B cell (primary cell): ENCODE results near the gene TRIM72. TPM values are rescaled to one million over a fixed set of nuclear protein-coding genes. Genes with fewer than 3 reads are reported as not detected.

Source experiments
- ATAC-seq: fragments of 200-7000 bp; cut with Tn5 transposase; one replicate; pipeline ENCODE4 v1.10.0; 2021; ENCODE audit warnings: low read depth, mild to moderate bottlenecking, moderate number of reproducible peaks, moderate library complexity
- CTCF ChIA-PET: fragments of 350-600 bp; sonication (Branson Sonifier 250); formaldehyde crosslinking; loops from one replicate; lab custom pipeline; 2021; ENCODE audit warnings: antibody characterized with exemption, inconsistent platforms; lab: Charles Lee
- POLR2A ChIA-PET: fragments of 350-600 bp; sonication (Branson Sonifier 250); formaldehyde crosslinking; loops from one replicate; lab custom pipeline; 2021; ENCODE audit warnings: antibody characterized with exemption; lab: Charles Lee
- DNase-seq: peaks from one replicate; pipeline ENCODE4 v3.0.0; 2013
- H2AFZ ChIP-seq: 2 replicates; pipeline ENCODE4 v1.6.1; 2012; ENCODE audit warnings: mild to moderate bottlenecking, low read depth, low read length; ENCODE audit not compliant: insufficient read depth, poor library complexity, severe bottlenecking
- H3K27ac ChIP-seq, 2 donors: 1 replicate in 1 of 2; 2 replicates in 1 of 2; pipeline ENCODE4 v1.5.1; 2012 to 2013; ENCODE audit warnings: low read length in 2 of 2, mild to moderate bottlenecking in 2 of 2, moderate library complexity in 1 of 2
- H3K27me3 ChIP-seq, 4 experiments: fragments of 200-600 bp in 1 of 4; sonication (generic) in 1 of 4; replicated peaks in 1 of 4; 1 replicate in 2 of 4; 2 replicates in 2 of 4; pipeline versions ENCODE4 v1.6.1 to v1.7.0; 2013 to 2016; ENCODE audit warnings: low read length in 3 of 4, mild to moderate bottlenecking in 2 of 4, mixed read lengths in 1 of 4, moderate library complexity in 1 of 4; ENCODE audit not compliant: insufficient read depth in 4 of 4, control insufficient read depth in 3 of 4; ENCODE audit errors: control extremely low read depth in 1 of 4
- H3K36me3 ChIP-seq, 2 experiments: replicated peaks in 1 of 2; 1 replicate in 1 of 2; 2 replicates in 1 of 2; pipeline versions ENCODE4 v1.6.1 to v1.7.1; 2013; ENCODE audit warnings: low read length in 1 of 2; ENCODE audit not compliant: insufficient read depth in 2 of 2, control insufficient read depth in 1 of 2; ENCODE audit errors: control extremely low read depth in 1 of 2, extremely low read depth in 1 of 2
- H3K4me1 ChIP-seq, 2 donors: fragments of 200-600 bp in 1 of 2; sonication (generic) in 1 of 2; 1 replicate in 1 of 2; 2 replicates in 1 of 2; pipeline versions ENCODE4 v1.5.1 to v1.6.1; 2013 to 2017; ENCODE audit warnings: low read length in 2 of 2; ENCODE audit not compliant: control insufficient read depth in 2 of 2, insufficient read depth in 2 of 2
- H3K4me2 ChIP-seq: replicated peaks from 2 replicates; pipeline ENCODE3; 2012; ENCODE audit warnings: mild to moderate bottlenecking, low read depth, low read length; ENCODE audit not compliant: poor library complexity, severe bottlenecking
- H3K4me3 ChIP-seq, 5 experiments: fragments of 200-600 bp in 1 of 5; sonication (generic) in 1 of 5; 1 replicate in 3 of 5; 2 replicates in 2 of 5; pipeline versions ENCODE4 v1.5.1 to v1.7.0; 2011 to 2016; ENCODE audit warnings: low read length in 4 of 5, mild to moderate bottlenecking in 4 of 5, low read depth in 2 of 5, control low read depth in 1 of 5, moderate library complexity in 1 of 5; ENCODE audit not compliant: insufficient read depth in 1 of 5; ENCODE audit errors: control extremely low read depth in 1 of 5, extremely low read depth in 1 of 5
- H3K79me2 ChIP-seq: fragments of 200-600 bp; sonication (generic); one replicate; pipeline ENCODE4 v1.6.0; 2016; ENCODE audit warnings: low read length; ENCODE audit not compliant: control insufficient read depth, insufficient read depth
- H3K9ac ChIP-seq: fragments of 200-600 bp; sonication (generic); 2 replicates; pipeline ENCODE4 v1.6.1; 2017; ENCODE audit warnings: mild to moderate bottlenecking, low read length, moderate library complexity
- H3K9me3 ChIP-seq, 3 donors: one replicate each; pipeline versions ENCODE4 v1.6.1 to v1.7.1; 2013; ENCODE audit warnings: low read length in 2 of 3; ENCODE audit not compliant: control insufficient read depth in 2 of 3, insufficient read depth in 1 of 3; ENCODE audit errors: control extremely low read depth in 1 of 3
- H4K20me1 ChIP-seq: 2 replicates; pipeline ENCODE4 v1.6.0; 2012; ENCODE audit warnings: mild to moderate bottlenecking, low read length; ENCODE audit not compliant: insufficient read depth, control insufficient read depth, poor library complexity, severe bottlenecking
- H3K27ac Mint-ChIP-seq: one replicate; pipeline ENCODE4 v1.8.0; 2021; ENCODE audit warnings: mixed read lengths
- H3K27me3 Mint-ChIP-seq: one replicate; pipeline ENCODE4 v1.8.0; 2021; ENCODE audit warnings: mixed read lengths
- H3K4me1 Mint-ChIP-seq: one replicate; pipeline ENCODE4 v1.8.0; 2021; ENCODE audit warnings: mixed read lengths
- H3K4me3 Mint-ChIP-seq: one replicate; pipeline ENCODE4 v1.8.0; 2021; ENCODE audit warnings: mixed read lengths
- H3K9me3 Mint-ChIP-seq: one replicate; pipeline ENCODE4 v1.8.0; 2022; ENCODE audit warnings: mixed read lengths; ENCODE audit not compliant: insufficient read depth
- EZH2 ChIP-seq: IDR thresholded peaks from 2 replicates; pipeline ENCODE4 v1.6.1; 2012; ENCODE audit warnings: borderline replicate concordance, low read depth, mild to moderate bottlenecking, moderate library complexity, low read length; ENCODE audit not compliant: insufficient read depth, poor library complexity, severe bottlenecking
- WGBS: methylation state at CpG from one replicate; pipeline ENCODE4 v1.1.5; 2013; ENCODE audit warnings: missing lambda C conversion rate; ENCODE audit not compliant: insufficient coverage; 5-methylcytosine and 5-hydroxymethylcytosine counted together
- intact Hi-C: fragments of 100-400 bp; cut with micrococcal nuclease; formaldehyde crosslinking; loops from one replicate; pipeline ENCODE4 v1.10.0; 2022
- polyA plus RNA-seq: library from polyadenylated mRNA; depleted of rRNA; stranded (reverse); fragments of >200 nt; gene quantifications from 2 replicates; pipeline ENCODE4 v1.2.3, GENCODE V29; 2012
- total RNA-seq, 2 donors: library from RNA; stranded (reverse); fragments of 120-200 nt in 1 of 2; gene quantifications; 1 replicate in 1 of 2; 2 replicates in 1 of 2; pipeline versions ENCODE4 v1.2.3 to v1.2.4, GENCODE V29; 2013 to 2022
- TF ChIP-seq, protein P1 (sequence below): fragments of 200-600 bp; IDR thresholded peaks from one replicate; pipeline ENCODE4 v1.8.0; 2022; ENCODE audit warnings: antibody characterized with exemption, mild to moderate bottlenecking

Gene TRIM72
- total and polyA plus RNA-seq, 2 donors (not counting 1 experiment from before 2014, with no cell fraction given), result 0.03 to 0.05 TPM

DNA sequence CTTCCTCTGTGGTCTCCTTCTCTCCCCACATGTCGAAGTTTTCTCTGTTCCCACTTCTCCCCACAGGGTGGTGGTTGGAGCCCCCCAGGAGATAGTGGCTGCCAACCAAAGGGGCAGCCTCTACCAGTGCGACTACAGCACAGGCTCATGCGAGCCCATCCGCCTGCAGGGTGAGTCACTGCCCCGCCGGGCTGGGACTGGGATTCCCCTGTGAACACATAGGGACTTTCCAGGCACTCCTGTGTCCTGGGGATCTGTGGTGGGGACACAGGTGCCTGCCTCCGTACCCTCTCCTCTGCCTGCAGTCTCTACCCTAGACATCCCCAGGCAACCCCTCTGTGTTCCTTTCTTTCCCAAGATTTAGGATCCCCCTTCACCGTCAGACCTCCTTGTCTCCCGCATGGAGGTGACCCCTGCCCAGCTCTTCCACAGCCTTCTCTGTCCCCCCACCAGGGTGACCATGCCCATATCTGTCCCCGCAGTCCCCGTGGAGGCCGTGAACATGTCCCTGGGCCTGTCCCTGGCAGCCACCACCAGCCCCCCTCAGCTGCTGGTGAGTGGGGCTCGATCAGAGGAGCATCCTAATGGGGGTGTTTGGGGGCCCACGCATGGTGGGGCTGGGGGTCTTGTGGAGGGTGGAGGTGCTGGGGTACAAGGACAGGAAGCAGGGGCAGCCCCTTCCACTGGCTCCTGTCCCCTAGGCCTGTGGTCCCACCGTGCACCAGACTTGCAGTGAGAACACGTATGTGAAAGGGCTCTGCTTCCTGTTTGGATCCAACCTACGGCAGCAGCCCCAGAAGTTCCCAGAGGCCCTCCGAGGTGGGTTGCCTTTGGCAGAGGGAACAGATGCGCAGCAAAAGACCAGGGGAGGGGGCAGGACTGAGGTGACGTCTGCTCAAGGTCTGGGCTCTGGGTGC lies 51.7 kb downstream of the TRIM72 start:
- Mint-ChIP-seq H3K4me1 (peaks cover 47% of the 10 kb centered on the region), H3K27me3 (no peaks in the 10 kb centered on the region), H3K27ac (peak overlapping the region; percentile 80), H3K9me3 (no peaks in the 10 kb centered on the region), H3K4me3 (peak overlapping the region; percentile 72)
- Histone ChIP-seq H4K20me1 (no peaks in the 10 kb centered on the region), H3K4me3 (no peak overlapping the region), H3K4me2 (peak overlapping the region; percentile 66), H3K36me3 (peaks cover 0 to 15% of the 10 kb centered on the region in 2 experiments), H2AFZ (peak overlapping the region; percentile 28), H3K79me2 (peaks cover 4% of the 10 kb centered on the region), H3K9ac (no peak overlapping the region), H3K9me3 (peaks cover 0 to 9% (median 0%) of the 10 kb centered on the region in 3 donors), H3K4me1 (peaks cover 38 to 56% of the 10 kb centered on the region in 2 donors), H3K27me3 (peaks cover 0 to 6% (median 0%) of the 10 kb centered on the region in 4 experiments), H3K27ac (no peak overlapping the region)
- CTCF ChIA-PET, result interaction anchor here (0.6 to 2.4 kb wide), 3 partner anchors 9 to 118 kb away, joined by 3 to 7 read pairs (median 4); no protein-coding TSS in a partner anchor
- DNase-seq (peak; percentile 79), ATAC-seq (peak; percentile 90)
- POLR2A ChIA-PET, result interaction anchor here (0.6 to 0.9 kb wide), 2 partner anchors 86 to 1820 kb away, joined by 4 to 5 read pairs; partner anchors contain the start of gene FUS
- intact Hi-C loops, result loop anchor here (10.0 kb wide), 1 partner anchor 609 kb away; the partner anchor contains the start of gene ZNF267
- 38% methylated on average over 17 of the region's 20 CpGs for WGBS
- no peak for TF ChIP-seq EZH2
- TF ChIP-seq, protein P1, sequence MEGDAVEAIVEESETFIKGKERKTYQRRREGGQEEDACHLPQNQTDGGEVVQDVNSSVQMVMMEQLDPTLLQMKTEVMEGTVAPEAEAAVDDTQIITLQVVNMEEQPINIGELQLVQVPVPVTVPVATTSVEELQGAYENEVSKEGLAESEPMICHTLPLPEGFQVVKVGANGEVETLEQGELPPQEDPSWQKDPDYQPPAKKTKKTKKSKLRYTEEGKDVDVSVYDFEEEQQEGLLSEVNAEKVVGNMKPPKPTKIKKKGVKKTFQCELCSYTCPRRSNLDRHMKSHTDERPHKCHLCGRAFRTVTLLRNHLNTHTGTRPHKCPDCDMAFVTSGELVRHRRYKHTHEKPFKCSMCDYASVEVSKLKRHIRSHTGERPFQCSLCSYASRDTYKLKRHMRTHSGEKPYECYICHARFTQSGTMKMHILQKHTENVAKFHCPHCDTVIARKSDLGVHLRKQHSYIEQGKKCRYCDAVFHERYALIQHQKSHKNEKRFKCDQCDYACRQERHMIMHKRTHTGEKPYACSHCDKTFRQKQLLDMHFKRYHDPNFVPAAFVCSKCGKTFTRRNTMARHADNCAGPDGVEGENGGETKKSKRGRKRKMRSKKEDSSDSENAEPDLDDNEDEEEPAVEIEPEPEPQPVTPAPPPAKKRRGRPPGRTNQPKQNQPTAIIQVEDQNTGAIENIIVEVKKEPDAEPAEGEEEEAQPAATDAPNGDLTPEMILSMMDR, result no peak
